ENCODE data around the gene CASZ1. TPM values are rescaled to one million over a fixed set of nuclear protein-coding genes. Genes with fewer than 3 reads are reported as not detected.

The CASZ1 gene
- total and polyA plus RNA-seq, 10 of the 15 experiments (the other 5 are each of a cell fraction or from before 2014, with no cell fraction given): 0.52 to 9.8 (median 3.7) TPM

DNA sequence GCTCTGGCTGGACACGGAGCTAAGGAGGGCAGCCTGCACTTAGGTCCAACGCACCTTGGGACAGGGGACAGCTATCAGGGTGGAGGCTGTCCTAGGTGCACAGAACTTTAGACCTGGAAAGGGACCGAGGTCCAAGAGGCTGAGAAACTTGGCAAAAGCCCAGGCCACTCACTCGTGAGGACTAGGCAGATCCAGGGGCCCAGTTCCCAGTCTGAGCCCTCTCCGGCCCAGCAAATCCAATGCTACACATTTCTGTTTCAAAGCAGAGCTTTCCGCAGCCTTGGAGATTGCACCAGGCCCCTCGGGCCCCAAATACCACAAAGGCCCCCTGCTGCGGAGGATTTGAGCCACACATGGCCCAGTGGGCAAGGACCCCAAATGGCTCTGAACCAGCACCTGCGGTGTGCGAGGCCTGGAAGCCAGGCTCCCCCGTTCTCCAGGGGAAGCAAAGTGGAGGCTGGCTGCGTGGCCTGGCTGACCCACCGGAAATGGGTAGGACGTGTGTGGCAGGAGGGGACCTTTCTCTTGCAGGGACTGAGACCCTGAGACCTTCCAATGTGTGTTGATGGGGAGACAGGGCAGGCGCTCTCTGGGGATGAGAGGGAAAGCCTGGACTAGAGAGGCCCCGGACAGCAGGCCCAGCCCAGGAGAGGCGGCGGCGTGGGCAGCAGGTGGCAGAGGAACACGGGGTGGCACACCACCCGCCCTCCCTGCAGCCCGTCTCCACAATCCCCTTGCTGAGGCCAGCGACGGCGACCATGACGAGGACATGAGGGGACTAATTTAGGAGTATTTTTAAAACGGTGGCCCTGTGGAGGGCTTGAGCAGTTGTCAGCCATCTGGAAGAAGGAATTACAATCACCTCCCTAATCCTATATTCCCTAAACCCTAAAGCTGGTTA lies 118.7 kb downstream of the CASZ1 start (continued):
- TF ChIP-seq, protein P1, sequence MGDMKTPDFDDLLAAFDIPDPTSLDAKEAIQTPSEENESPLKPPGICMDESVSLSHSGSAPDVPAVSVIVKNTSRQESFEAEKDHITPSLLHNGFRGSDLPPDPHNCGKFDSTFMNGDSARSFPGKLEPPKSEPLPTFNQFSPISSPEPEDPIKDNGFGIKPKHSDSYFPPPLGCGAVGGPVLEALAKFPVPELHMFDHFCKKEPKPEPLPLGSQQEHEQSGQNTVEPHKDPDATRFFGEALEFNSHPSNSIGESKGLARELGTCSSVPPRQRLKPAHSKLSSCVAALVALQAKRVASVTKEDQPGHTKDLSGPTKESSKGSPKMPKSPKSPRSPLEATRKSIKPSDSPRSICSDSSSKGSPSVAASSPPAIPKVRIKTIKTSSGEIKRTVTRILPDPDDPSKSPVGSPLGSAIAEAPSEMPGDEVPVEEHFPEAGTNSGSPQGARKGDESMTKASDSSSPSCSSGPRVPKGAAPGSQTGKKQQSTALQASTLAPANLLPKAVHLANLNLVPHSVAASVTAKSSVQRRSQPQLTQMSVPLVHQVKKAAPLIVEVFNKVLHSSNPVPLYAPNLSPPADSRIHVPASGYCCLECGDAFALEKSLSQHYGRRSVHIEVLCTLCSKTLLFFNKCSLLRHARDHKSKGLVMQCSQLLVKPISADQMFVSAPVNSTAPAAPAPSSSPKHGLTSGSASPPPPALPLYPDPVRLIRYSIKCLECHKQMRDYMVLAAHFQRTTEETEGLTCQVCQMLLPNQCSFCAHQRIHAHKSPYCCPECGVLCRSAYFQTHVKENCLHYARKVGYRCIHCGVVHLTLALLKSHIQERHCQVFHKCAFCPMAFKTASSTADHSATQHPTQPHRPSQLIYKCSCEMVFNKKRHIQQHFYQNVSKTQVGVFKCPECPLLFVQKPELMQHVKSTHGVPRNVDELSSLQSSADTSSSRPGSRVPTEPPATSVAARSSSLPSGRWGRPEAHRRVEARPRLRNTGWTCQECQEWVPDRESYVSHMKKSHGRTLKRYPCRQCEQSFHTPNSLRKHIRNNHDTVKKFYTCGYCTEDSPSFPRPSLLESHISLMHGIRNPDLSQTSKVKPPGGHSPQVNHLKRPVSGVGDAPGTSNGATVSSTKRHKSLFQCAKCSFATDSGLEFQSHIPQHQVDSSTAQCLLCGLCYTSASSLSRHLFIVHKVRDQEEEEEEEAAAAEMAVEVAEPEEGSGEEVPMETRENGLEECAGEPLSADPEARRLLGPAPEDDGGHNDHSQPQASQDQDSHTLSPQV (IDR thresholded peaks at IDR 0.05): no peak
- no peak for TF ChIP-seq REST (IDR thresholded peaks at IDR 0.05; ENCODE audit: low read depth, low read length)
- no peak for TF ChIP-seq IKZF2 (IDR thresholded peaks at IDR 0.05)
- no peak for TF ChIP-seq SMAD5 (IDR thresholded peaks at IDR 0.05; ENCODE audit: low read depth)
- TF ChIP-seq ZNF274 (IDR thresholded peaks at IDR 0.05; ENCODE audit: insufficient read depth, insufficient read length): no peak
- TF ChIP-seq SMARCA5 (IDR thresholded peaks at IDR 0.05): no peak
- no peak for TF ChIP-seq ZZZ3 (IDR thresholded peaks at IDR 0.05; ENCODE audit: control insufficient read depth, insufficient read length, low read depth)
- TF ChIP-seq, protein P2, sequence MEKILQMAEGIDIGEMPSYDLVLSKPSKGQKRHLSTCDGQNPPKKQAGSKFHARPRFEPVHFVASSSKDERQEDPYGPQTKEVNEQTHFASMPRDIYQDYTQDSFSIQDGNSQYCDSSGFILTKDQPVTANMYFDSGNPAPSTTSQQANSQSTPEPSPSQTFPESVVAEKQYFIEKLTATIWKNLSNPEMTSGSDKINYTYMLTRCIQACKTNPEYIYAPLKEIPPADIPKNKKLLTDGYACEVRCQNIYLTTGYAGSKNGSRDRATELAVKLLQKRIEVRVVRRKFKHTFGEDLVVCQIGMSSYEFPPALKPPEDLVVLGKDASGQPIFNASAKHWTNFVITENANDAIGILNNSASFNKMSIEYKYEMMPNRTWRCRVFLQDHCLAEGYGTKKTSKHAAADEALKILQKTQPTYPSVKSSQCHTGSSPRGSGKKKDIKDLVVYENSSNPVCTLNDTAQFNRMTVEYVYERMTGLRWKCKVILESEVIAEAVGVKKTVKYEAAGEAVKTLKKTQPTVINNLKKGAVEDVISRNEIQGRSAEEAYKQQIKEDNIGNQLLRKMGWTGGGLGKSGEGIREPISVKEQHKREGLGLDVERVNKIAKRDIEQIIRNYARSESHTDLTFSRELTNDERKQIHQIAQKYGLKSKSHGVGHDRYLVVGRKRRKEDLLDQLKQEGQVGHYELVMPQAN (conservative IDR thresholded peaks at IDR 0.05): no peak
- TF ChIP-seq NBN (IDR thresholded peaks at IDR 0.05): no peak
- no peak for TF ChIP-seq RFX5 (IDR thresholded peaks at IDR 0.05; ENCODE audit: low read depth, low read length)
- no peak for TF ChIP-seq RUNX3 (IDR thresholded peaks at IDR 0.05; ENCODE audit: low read length)
